Hypothalamus (tissue), 51 donors: ENCODE results near the gene PDE3B.
A peak's percentile ranks its signal among the peaks of the same experiment; 100 is the strongest.

ENCODE experiments used
- DNase-seq, 51 donors: peaks; one replicate each; lab custom pipeline; 2025; lab: John Stamatoyannopoulos, UW

Gene PDE3B

GRCh38 chr11:14907411-14908213 lies 264.0 kb downstream of the PDE3B start:
- peak in 42 of 51 donors; percentile 19 to 81 (median 52) for DNase-seq

- DNase-seq: peak in 16 of 51 donors; percentile 1 to 24 (median 8)
These were observed 264.7 kb downstream of the PDE3B start for GRCh38 chr11:14908214-14908880.

GRCh38 chr11:14914536-14914935 lies 270.9 kb downstream of the PDE3B start:
- no peak for DNase-seq

- no peak for DNase-seq
These were observed 272.8 kb downstream of the PDE3B start for GRCh38 chr11:14916403-14916802.
